Transverse colon (tissue), 4 donors: ENCODE measurements around the gene ZNHIT1.

Experiments
- CTCF ChIP-seq, 5 experiments: fragments of 200-600 bp in 3 of 5; fragments of 450-650 bp in 2 of 5; sonication (generic) in 3 of 5; IDR thresholded peaks; 1 replicate in 2 of 5; 2 replicates in 3 of 5; pipeline ENCODE4 v1.5.1; 2016 to 2017; ENCODE audit warnings: antibody characterized with exemption in 5 of 5, inconsistent platforms in 3 of 5, mild to moderate bottlenecking in 2 of 5, moderate library complexity in 1 of 5
- POLR2A ChIP-seq: fragments of 450-650 bp; IDR thresholded peaks from one replicate; pipeline ENCODE4 v1.6.1; 2016; ENCODE audit warnings: antibody characterized with exemption, mild to moderate bottlenecking, moderate library complexity
- POLR2AphosphoS5 ChIP-seq, 3 donors: sonication (generic); formaldehyde crosslinking; IDR thresholded peaks; one replicate each; pipeline ENCODE4 v1.6.1; 2016; ENCODE audit warnings: antibody characterized with exemption in 3 of 3

- TF ChIP-seq POLR2AphosphoS5 (IDR thresholded peaks at IDR 0.05) (no peak), CTCF (IDR thresholded peaks at IDR 0.05) (no peak), POLR2A (no peak)
These were observed 15.4 kb upstream of the ZNHIT1 start for GRCh38 chr7:101202603-101202918.
